Stimulated activated CD4-positive, alpha-beta T cell treated with anti-CD3 and anti-CD28 coated beads, Interleukin-1b, Interleukin-23, amount 100 ng/mL, for 1 hour (primary cell): ENCODE data around the gene EXD3.
"Not testable (repeated sequence)": the region's sequence is repeated elsewhere in the genome, so short reads cannot be mapped to it uniquely, and the experiment has no call there.

Source experiments
- DNase-seq, 2 donors: peaks; one replicate each; pipeline ENCODE4 v3.0.0-alpha.2; 2020; ENCODE audit warnings: low read depth in 2 of 2

Gene EXD3

GRCh38 chr9:137339908-137340462, 83.0 kb downstream of the EXD3 start:
- DNase-seq: not testable (repeated sequence)

GRCh38 chr9:137339045-137339907, 83.7 kb downstream of the EXD3 start:
- no peak for DNase-seq

GRCh38 chr9:137336735-137337134, 86.2 kb downstream of the EXD3 start:
- DNase-seq: no peak

GRCh38 chr9:137333016-137333671, 89.8 kb downstream of the EXD3 start:
- DNase-seq: no peak

- DNase-seq: no peak
Observed at GRCh38 chr9:137331929-137332328, 91.0 kb downstream of the EXD3 start.

- DNase-seq: no peak
Observed at GRCh38 chr9:137330689-137331088, 92.3 kb downstream of the EXD3 start.

DNA sequence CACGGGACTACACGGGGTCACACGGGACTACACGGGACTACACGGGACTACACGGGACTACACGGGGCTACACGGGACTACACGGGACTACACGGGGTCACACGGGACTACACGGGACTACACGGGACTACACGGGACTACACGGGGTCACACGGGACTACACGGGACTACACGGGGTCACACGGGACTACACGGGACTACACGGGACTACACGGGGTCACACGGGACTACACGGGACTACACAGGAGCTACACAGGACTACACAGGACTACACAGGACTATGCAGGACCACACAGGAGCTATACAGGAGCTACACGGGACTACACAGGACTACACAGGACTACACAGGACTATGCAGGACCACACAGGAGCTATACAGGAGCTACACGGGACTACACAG, 93.4 kb downstream of the EXD3 start:
- not testable (repeated sequence) for DNase-seq

GRCh38 chr9:137327641-137328550, 95.1 kb downstream of the EXD3 start:
- DNase-seq: not testable (repeated sequence)

DNA sequence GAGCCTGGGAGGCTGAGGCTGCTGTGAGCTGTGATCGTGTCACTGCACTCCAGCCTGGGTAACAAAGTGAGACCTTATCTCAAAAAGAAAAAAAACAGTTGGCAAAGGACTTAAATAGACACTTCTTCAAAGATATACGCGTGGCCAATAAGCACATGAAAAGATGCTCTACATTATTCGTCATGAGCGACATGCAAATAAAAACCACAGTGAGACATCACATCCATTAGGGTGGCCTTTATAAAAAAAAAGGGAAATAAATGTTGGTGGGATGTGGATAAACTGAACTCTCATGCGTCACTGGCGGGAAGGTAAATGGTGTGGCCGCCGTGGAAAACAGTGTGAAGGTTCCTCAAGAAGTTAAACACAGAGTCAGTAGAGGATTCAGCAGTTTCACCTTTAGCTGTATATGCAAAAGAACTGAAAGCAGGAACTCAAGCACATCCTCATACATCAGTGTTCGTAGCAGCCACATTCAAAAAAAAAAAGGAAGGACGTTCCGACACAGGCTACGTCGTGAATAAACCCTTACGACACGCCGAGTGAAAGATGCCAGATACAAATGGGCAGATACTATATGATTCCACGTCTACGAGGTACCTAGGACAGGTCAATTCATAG, 96.4 kb downstream of the EXD3 start:
- no peak for DNase-seq

DNA sequence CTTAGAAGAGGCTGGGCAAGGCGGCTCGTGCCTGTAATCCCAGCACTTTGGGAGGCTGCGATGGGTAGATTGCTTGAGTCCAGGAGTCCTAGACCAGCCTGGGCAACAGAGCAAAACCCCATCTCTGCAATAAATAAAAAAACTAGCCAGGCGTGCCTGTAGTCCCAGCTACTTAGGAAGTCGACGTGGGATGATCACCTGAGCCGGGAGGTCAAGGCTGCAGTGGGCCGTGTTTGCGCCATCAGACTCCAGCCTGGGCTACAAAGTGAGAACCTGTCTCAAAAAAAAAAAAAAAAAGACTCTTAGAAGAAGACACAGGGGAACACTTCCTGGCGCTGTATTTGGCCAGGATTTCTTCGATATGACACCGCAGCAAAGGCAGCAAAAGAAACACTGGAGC, 97.2 kb downstream of the EXD3 start:
- no peak for DNase-seq

DNA sequence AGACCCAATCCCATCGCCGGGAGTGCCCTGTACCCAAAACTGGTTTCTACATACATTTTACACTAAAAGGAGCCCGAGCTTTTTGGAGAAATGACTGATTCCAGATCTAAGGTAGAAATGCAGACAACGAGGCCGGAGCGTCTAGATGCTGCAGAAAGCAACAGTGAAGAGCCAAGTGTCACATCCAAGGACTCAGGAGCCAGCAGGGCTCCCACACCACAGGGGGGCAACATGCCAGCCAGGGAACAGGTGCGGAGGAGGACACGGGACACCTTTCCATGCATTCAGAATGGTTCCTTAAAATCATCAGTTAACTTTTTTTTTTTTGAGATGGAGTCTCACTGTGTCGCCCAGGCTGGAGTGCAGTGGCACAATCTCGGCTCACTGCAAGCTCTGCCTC, 97.8 kb downstream of the EXD3 start:
- DNase-seq: no peak

DNA sequence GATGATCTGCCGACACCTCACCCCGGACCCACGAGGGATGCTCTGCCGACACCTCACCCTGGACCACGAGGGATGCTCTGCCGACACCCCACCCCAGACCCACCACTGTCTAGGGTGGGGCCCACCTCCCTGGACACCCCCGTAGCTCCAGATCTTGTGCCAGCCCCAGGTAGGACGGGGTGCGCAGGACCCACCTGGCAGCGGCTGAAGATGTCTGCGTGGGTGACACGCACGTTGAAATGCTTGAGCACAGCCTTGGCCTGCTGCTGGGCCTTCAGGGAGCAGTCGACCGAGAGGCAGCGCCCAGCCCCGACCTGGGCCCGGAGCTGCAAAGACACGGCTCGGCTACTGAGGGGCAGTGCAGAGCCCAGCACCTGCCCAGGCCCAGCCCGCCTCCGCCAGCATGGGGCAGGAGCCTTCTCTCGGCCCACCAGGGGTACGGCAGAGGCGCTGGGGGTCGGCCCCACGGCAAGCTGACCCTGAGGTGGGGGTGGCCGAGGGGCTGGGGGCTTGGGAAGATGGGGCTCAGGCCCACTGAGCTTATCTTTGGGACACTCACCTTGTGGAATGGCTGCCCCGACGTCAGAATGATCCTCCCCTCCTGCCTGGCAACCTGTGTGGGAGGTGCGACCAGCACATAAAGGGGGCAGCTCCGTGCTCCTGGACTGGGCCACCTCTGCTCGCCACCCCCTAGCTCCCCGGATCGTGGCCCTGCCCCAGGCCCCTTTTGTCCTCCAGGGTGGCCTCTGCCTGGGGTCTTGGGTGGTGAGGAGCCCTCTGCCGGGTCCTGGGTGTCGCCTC, 99.2 kb downstream of the EXD3 start:
- no peak for DNase-seq

DNA sequence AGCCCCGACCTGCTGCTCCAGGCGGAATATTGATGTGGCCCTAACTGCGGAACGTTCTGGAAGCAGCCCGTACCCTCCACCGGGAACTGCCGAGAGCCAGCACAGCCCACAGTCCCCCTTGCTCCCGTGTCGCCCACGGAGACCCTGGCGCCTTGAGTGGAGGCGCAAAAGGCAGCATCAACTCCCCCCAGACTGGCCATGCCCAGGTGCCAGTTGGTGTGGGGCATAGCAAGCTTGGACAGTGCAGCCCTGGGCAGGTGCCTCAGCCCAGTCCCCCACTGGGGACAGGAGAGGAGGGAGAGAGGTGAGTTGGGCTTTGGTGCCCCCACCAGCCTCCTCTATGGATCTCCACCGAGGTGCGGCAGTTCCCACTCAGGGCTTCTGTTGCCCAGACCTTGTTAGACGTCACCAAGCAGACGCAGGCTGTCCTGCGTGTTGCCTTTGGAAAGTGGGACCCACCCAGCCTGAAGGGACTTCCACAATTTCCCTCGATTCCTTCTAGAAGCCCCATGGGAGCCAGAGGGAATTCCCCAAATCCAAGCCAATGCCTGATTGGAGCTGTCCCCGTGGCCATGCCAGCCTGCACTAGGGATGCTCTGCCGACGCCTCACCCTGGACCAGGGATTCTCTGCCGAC, 101.1 kb downstream of the EXD3 start:
- no peak for DNase-seq

DNA sequence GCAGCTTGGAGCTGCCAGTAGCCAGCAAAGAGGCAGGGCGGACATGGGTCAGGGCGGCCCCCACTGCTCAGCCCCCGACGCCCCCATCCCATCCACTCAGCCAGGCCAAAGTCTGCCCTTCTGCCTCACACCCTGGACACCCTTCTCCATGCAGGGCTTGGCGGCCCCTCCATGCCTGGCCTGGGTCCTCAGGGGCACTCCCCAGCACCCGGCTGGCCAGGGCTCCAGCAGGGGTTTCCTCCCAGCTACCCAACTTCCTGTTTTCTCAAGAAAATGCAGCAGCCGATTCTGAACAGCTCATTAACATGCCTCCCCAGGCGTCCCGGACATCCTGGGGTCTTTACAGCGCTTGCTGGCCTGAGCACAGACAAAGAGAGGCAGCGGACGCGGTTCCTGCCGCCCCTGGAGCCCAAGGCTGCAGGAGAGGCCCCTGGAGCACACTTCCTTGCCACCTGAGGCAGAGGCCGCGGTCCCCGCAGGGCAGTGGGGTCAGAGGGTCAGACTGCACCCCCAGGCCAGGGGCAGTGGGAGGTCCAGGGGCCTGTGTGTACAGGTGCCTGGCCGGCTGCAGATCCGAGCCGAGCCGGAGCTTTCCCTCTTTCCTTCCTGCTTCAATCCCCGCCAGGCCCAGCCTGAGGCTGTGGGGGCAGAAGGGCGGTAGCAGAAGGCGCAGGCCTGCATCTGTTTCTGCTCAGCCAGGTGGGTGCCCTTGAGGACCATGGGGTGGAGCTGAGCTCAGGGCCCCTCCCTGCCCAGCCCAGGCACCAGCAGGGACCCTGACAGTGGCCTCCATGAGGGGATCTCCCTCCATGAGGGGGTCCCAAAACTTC, 102.2 kb downstream of the EXD3 start:
- DNase-seq: no peak

GRCh38 chr9:137319739-137320551, 103.0 kb downstream of the EXD3 start:
- DNase-seq: no peak

DNA sequence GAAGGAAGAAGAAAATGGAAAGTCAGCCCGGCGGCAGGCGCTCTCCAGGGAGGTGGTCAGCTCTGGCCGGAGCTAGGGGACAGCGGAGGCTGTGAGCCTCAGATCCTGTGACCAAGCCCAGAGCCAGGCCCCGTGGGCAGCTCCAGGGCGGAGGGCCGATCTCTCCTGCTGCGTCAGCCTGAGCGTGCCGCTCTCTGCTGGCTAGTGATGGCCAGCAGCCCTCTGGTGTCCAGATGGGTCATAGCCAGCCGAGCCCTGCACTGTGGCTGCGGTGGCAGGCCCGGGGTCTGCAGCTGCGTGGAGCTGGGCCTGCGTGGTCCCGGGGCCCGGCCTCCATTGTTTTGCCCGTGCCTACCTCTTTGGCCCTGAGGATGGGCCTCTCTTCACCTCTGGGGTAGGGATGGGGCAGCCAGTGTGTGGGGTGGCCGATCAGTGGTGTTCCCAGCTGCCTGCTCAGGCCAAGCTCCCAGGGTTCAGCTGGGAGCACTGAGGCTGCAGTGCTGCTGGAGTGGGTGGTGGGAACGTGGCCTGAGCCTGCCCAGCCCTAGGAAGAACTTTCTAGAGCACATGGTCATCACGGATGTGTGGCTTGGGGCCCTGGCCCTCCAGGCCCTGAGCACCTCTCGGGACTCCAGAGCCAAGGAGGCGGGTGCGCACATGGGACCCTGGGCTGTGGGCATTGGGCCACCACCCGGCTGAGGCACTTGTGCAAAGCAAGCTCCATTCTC, 103.8 kb downstream of the EXD3 start:
- no peak for DNase-seq

GRCh38 chr9:137318602-137319001, 104.4 kb downstream of the EXD3 start:
- DNase-seq: no peak
